WTC11 (cell line): ENCODE results near the gene GAB2. TPM values are rescaled to one million over a fixed set of nuclear protein-coding genes. Genes with fewer than 3 reads are reported as not detected.
A peak's percentile ranks its signal among the peaks of the same experiment; 100 is the strongest.

ENCODE experiments used
- ATAC-seq: fragments of 200-7000 bp; cut with Tn5 transposase; 2 replicates; pipeline ENCODE4 v1.10.0; 2021; ENCODE audit warnings: mild to moderate bottlenecking, moderate library complexity
- CTCF ChIA-PET: fragments of 300-600 bp; sonication (Branson Sonifier 250); formaldehyde crosslinking; loops from one replicate; lab custom pipeline; 2021; ENCODE audit warnings: antibody characterized with exemption; lab: Charles Lee
- POLR2A ChIA-PET: fragments of 350-600 bp; sonication (Branson Sonifier 250); formaldehyde crosslinking; loops from one replicate; lab custom pipeline; 2021; ENCODE audit warnings: antibody characterized with exemption; lab: Charles Lee
- DNase-seq: peaks from one replicate; pipeline ENCODE4 v3.0.0; 2021; ENCODE audit warnings: low spot score
- H3K27ac Mint-ChIP-seq: 2 replicates; pipeline ENCODE4 v1.8.0; 2021; ENCODE audit warnings: mixed read lengths
- H3K27me3 Mint-ChIP-seq: 2 replicates; pipeline ENCODE4 v1.8.0; 2021; ENCODE audit warnings: low read depth, mild to moderate bottlenecking, moderate library complexity, mixed read lengths
- H3K36me3 Mint-ChIP-seq: 2 replicates; pipeline ENCODE4 v1.8.0; 2021; ENCODE audit warnings: mixed read lengths
- H3K4me1 Mint-ChIP-seq: 2 replicates; pipeline ENCODE4 v1.8.0; 2022; ENCODE audit warnings: mixed read lengths
- H3K4me3 Mint-ChIP-seq: 2 replicates; pipeline ENCODE4 v1.8.0; 2021; ENCODE audit warnings: mild to moderate bottlenecking, moderate library complexity, mixed read lengths
- H3K9me3 Mint-ChIP-seq: 2 replicates; pipeline ENCODE4 v1.8.0; 2021; ENCODE audit warnings: mixed read lengths
- ATF1 ChIP-seq: sonication (generic); formaldehyde crosslinking; IDR thresholded peaks from 2 replicates; pipeline ENCODE4 v1.8.1; 2023; ENCODE audit warnings: mild to moderate bottlenecking, moderate library complexity, missing genetic modification reagents
- E2F4 ChIP-seq: sonication (generic); formaldehyde crosslinking; IDR thresholded peaks from 2 replicates; pipeline ENCODE4 v1.8.1; 2022; ENCODE audit warnings: low read depth, mild to moderate bottlenecking, moderate library complexity, missing genetic modification reagents, borderline replicate concordance
- FOXK1 ChIP-seq: sonication (generic); formaldehyde crosslinking; IDR thresholded peaks from 2 replicates; pipeline ENCODE4 v1.8.0; 2022; ENCODE audit warnings: mild to moderate bottlenecking, moderate library complexity, missing genetic modification reagents
- IRF1 ChIP-seq: sonication (generic); formaldehyde crosslinking; IDR thresholded peaks from 2 replicates; pipeline ENCODE4 v1.8.0; 2023; ENCODE audit warnings: missing genetic modification reagents
- JAZF1 ChIP-seq: fragments of 250-450 bp; sonication (Bioruptor Pico); IDR thresholded peaks from 2 replicates; pipeline ENCODE4 v1.9.0; 2021; ENCODE audit warnings: moderate library complexity, mild to moderate bottlenecking, inconsistent platforms
- MAX ChIP-seq: sonication (generic); formaldehyde crosslinking; IDR thresholded peaks from 2 replicates; pipeline ENCODE4 v1.8.0; 2022; ENCODE audit warnings: mild to moderate bottlenecking, missing genetic modification reagents
- NFATC4 ChIP-seq: fragments of 250-450 bp; sonication (Bioruptor Pico); IDR thresholded peaks from 2 replicates; pipeline ENCODE4 v1.9.0; 2021; ENCODE audit warnings: mild to moderate bottlenecking
- NFE2L1 ChIP-seq: sonication (generic); formaldehyde crosslinking; IDR thresholded peaks from 2 replicates; pipeline ENCODE4 v1.8.1; 2023; ENCODE audit warnings: missing genetic modification reagents
- NR2C2 ChIP-seq: sonication (generic); formaldehyde crosslinking; IDR thresholded peaks from 2 replicates; pipeline ENCODE4 v1.8.0; 2022; ENCODE audit warnings: mild to moderate bottlenecking, missing genetic modification reagents
- PRDM15 ChIP-seq: sonication (generic); formaldehyde crosslinking; IDR thresholded peaks from 2 replicates; pipeline ENCODE4 v1.8.0; 2022; ENCODE audit warnings: missing genetic modification reagents
- PRRX2 ChIP-seq: fragments of 250-450 bp; sonication (Bioruptor Pico); IDR thresholded peaks from 2 replicates; pipeline ENCODE4 v1.8.0; 2021; ENCODE audit warnings: mild to moderate bottlenecking
- RORB ChIP-seq: fragments of 250-450 bp; sonication (Bioruptor Pico); IDR thresholded peaks from 2 replicates; pipeline ENCODE4 v1.9.0; 2021; ENCODE audit warnings: mild to moderate bottlenecking
- ZNF138 ChIP-seq: sonication (generic); formaldehyde crosslinking; conservative IDR thresholded peaks from 2 replicates; pipeline ENCODE4 v1.8.1; 2022; ENCODE audit warnings: mild to moderate bottlenecking, moderate library complexity, missing genetic modification reagents
- ZNF232 ChIP-seq: sonication (generic); formaldehyde crosslinking; IDR thresholded peaks from 2 replicates; pipeline ENCODE4 v1.8.0; 2022; ENCODE audit warnings: mild to moderate bottlenecking, missing genetic modification reagents
- ZNF263 ChIP-seq: sonication (generic); formaldehyde crosslinking; IDR thresholded peaks from 2 replicates; pipeline ENCODE4 v1.8.1; 2022; ENCODE audit warnings: low read depth, mild to moderate bottlenecking, moderate library complexity, missing genetic modification reagents
- ZNF281 ChIP-seq: sonication (generic); formaldehyde crosslinking; IDR thresholded peaks from 2 replicates; pipeline ENCODE4 v1.8.0; 2023; ENCODE audit warnings: mild to moderate bottlenecking, missing genetic modification reagents
- ZNF416 ChIP-seq: fragments of 250-450 bp; sonication (Bioruptor Pico); IDR thresholded peaks from 2 replicates; pipeline ENCODE4 v1.9.0; 2021; ENCODE audit warnings: mild to moderate bottlenecking, inconsistent platforms
- total RNA-seq: library from RNA; stranded (reverse); gene quantifications from 3 replicates; pipeline ENCODE4 v1.2.3, GENCODE V29; 2021
- TF ChIP-seq, protein P1 (sequence below): fragments of 250-450 bp; sonication (Bioruptor Pico); conservative IDR thresholded peaks from 2 replicates; pipeline ENCODE4 v1.9.0; 2021; ENCODE audit warnings: mild to moderate bottlenecking
- TF ChIP-seq, protein P2 (sequence below): fragments of 250-450 bp; sonication (Bioruptor Pico); IDR thresholded peaks from 2 replicates; pipeline ENCODE4 v1.8.0; 2021; ENCODE audit warnings: mild to moderate bottlenecking

The GAB2 gene
- total RNA-seq, 1 experiment from 2014 or later: 10.6 TPM

- Mint-ChIP-seq H3K27ac (no peak overlapping the region), H3K4me3 (no peak overlapping the region), H3K27me3 (no peaks in the 10 kb centered on the region), H3K4me1 (peaks cover 14% of the 10 kb centered on the region), H3K9me3 (no peaks in the 10 kb centered on the region), H3K36me3 (no peaks in the 10 kb centered on the region)
- ChIA-PET POLR2A (interaction anchor here (0.7 kb wide), 1 partner anchor 381 kb away, joined by 4 read pairs; no protein-coding TSS in a partner anchor), CTCF (interaction anchor here (0.6 to 2.8 kb wide), 23 partner anchors 8 to 692 kb away, joined by 3 to 20 read pairs (median 3); partner anchors contain the start of gene GAB2)
- peak; percentile 41; the same call in 1 of the 2 replicates for ATAC-seq
- TF ChIP-seq ZNF416: no peak
- TF ChIP-seq NFATC4 (CRISPR knock-in tag): no peak
- TF ChIP-seq PRDM15 (CRISPR knock-in tag): no peak
- TF ChIP-seq, protein P1, sequence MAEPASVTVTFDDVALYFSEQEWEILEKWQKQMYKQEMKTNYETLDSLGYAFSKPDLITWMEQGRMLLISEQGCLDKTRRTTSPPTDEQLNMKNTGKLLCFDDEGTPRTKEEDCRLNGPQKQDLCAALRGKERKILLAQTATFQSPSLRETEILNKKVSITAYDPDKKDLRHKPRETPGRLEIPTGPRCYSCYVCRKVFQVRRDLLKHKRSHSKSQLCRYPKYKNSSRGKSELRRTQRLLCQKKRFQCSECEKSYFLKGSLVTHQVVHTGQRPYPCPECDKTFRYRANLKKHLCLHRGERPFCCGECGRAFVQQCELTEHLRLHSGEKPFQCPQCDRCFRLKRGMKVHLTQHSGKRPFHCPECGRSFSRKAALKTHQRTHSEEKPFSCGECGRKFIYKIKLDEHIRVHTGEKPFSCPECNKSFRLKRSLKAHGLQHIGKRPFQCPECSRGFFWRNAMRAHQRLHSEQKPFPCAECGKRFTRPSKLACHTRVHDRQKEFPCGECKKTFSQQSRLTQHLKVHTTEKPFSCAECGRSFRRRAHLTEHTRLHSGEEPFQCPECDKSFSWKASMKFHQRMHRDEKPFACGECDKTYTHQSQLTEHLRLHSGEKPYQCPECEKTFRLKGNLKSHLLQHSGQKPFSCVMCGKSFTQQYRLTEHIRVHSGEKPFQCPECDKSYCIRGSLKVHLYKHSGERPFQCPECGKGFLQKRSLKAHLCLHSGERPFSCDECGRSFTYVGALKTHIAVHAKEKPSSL: no peak
- TF ChIP-seq JAZF1: no peak
- no peak for TF ChIP-seq MAX
- no peak for TF ChIP-seq RORB (CRISPR knock-in tag)
- no peak for TF ChIP-seq FOXK1 (CRISPR knock-in tag)
- TF ChIP-seq ATF1 (CRISPR knock-in tag): no peak
- peak; percentile 42 for DNase-seq
Observed at GRCh38 chr11:78432058-78432515, 14.5 kb upstream of the GAB2 start.

DNA sequence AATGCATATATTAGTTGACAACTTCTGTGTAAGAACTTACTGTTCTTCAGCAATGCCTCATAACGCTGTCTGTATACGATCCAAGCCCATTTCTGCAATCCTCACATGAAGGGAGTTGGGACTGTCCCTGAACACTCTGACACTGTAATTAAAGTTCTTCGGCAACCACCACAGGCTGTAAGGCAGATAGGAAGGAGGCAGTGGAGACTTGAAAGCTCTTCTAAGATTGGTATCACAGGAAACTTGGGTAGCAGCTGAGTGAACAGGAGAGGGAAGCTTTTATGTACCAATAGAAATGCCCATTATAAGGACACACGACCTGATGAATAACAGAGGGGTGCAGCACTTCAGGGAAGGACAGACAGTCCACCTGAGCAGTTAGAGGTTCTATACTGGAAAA is 12.0 kb upstream of the GAB2 start:
- Mint-ChIP-seq H3K9me3 (no peaks in the 10 kb centered on the region), H3K27ac (peak overlapping the region; percentile 5; the same call in 1 of the 2 replicates), H3K4me3 (no peak overlapping the region), H3K36me3 (no peaks in the 10 kb centered on the region), H3K4me1 (peaks cover 30% of the 10 kb centered on the region), H3K27me3 (no peaks in the 10 kb centered on the region)
- ChIA-PET POLR2A (no interaction called here), CTCF (interaction anchor here (1.4 to 2.9 kb wide), 3 partner anchors 9 to 202 kb away, joined by 7 to 12 read pairs (median 10); no protein-coding TSS in a partner anchor)
- ATAC-seq (no peak), DNase-seq (no peak)
- TF ChIP-seq NR2C2 (CRISPR knock-in tag) (no peak), ATF1 (CRISPR knock-in tag) (no peak), ZNF281 (CRISPR knock-in tag) (no peak), NFATC4 (CRISPR knock-in tag) (no peak), ZNF138 (no peak), E2F4 (CRISPR knock-in tag) (no peak), ZNF263 (no peak), ZNF232 (no peak), IRF1 (CRISPR knock-in tag) (no peak), NFE2L1 (CRISPR knock-in tag) (no peak), PRRX2 (CRISPR knock-in tag) (no peak), RORB (CRISPR knock-in tag) (no peak), ZNF416 (no peak)
- TF ChIP-seq, protein P2, sequence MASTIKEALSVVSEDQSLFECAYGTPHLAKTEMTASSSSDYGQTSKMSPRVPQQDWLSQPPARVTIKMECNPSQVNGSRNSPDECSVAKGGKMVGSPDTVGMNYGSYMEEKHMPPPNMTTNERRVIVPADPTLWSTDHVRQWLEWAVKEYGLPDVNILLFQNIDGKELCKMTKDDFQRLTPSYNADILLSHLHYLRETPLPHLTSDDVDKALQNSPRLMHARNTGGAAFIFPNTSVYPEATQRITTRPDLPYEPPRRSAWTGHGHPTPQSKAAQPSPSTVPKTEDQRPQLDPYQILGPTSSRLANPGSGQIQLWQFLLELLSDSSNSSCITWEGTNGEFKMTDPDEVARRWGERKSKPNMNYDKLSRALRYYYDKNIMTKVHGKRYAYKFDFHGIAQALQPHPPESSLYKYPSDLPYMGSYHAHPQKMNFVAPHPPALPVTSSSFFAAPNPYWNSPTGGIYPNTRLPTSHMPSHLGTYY (CRISPR knock-in tag): no peak
